Measurements from ENCODE around the gene ATP6AP1.

Gene ATP6AP1

GRCh38 chrX:154412468-154412867, 16.0 kb upstream of the ATP6AP1 start:
- TF ChIP-seq CTCF (IDR thresholded peaks at IDR 0.05) (no peak), ZFX (IDR thresholded peaks at IDR 0.05; ENCODE audit: borderline replicate concordance) (no peak)

GRCh38 chrX:154413142-154413541, 15.3 kb upstream of the ATP6AP1 start:
- H3K27ac ChIP-seq, result no peak overlapping the region
- TF ChIP-seq CTCF (IDR thresholded peaks at IDR 0.05) (no peak), ZFX (IDR thresholded peaks at IDR 0.05; ENCODE audit: borderline replicate concordance) (no peak)

More at GRCh38 chrX:154412468-154412867, 16.0 kb upstream of the ATP6AP1 start:
- peak overlapping the region; percentile 84 for H3K27ac ChIP-seq

DNA sequence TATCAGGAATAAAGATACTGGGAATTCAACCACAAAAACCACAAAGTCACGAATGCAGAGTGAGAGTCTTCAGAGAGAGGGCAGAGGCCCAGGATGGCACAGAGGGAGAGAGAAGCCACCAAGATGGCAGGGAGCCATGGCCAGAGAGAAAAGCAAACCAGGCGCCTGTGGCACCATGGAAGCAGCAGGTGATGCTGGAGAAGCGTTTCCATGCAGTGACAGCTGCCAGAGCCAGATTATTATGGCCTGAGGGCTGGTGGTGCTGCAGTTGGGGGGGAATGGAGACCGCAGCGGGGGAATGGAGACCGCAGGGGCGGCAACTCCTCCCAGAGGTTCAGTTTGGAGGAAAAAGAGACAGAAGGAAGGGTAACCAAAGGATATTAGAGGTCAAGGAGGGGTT, 11.3 kb upstream of the ATP6AP1 start:
- no peak for TF ChIP-seq CTCF (IDR thresholded peaks at IDR 0.05)
- TF ChIP-seq ZFX (IDR thresholded peaks at IDR 0.05; ENCODE audit: borderline replicate concordance), result no peak
- no peak overlapping the region for H3K27ac ChIP-seq

DNA sequence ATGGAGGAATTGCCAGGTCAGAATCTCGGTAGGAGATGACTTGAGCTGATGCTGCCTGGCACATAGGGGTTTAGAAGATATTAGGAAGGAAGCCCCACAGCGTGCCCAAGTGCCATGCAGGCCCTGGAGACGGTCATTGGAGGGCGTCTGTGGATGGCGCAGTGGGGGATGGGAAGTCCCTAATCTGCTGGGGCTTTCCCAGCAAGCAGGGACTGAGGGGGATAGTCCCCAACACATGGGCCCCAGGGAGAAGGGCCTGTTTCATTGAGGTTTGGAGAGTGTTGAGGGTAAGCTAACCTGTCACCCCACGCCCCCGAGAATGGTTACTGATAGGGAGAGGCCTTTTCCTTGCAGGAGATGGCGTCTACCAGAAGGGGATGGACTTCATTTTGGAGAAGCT, 9.3 kb upstream of the ATP6AP1 start:
- no peak overlapping the region for H3K27ac ChIP-seq
- TF ChIP-seq ZFX (IDR thresholded peaks at IDR 0.05; ENCODE audit: borderline replicate concordance) (no peak), CTCF (IDR thresholded peaks at IDR 0.05) (no peak)

- no peak for TF ChIP-seq ZFX (IDR thresholded peaks at IDR 0.05; ENCODE audit: borderline replicate concordance)
- TF ChIP-seq CTCF (IDR thresholded peaks at IDR 0.05), result no peak
- H3K27ac ChIP-seq, result no peak overlapping the region
These were observed 8.6 kb upstream of the ATP6AP1 start for GRCh38 chrX:154419688-154420401.

DNA sequence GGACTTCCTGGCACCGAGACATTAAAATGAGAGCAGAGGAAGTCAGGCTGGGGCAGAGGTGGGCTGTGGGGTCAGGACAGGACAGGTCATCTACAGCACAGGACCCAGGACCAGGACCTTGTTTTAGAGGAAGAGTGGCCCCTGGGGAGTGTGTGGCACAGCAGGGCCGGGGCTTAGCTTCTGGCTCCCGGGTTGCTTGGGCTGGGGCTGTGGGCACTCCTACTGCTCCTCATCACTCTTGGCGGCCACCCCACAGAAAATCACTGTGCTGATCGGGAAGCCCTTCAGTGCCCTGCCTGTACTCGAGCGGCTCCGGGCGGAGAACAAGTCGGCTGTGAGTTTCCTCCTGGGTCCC, 8.1 kb upstream of the ATP6AP1 start:
- H3K27ac ChIP-seq, result no peak overlapping the region

More for the DNA sequence above, 8.1 kb upstream of the ATP6AP1 start:
- no peak for TF ChIP-seq CTCF (IDR thresholded peaks at IDR 0.05)
- TF ChIP-seq ZFX (IDR thresholded peaks at IDR 0.05; ENCODE audit: borderline replicate concordance), result no peak
